HPDE6-E6E7 (cell line): ENCODE measurements around the gene PIANP.
"Not testable (repeated sequence)": the region's sequence is repeated elsewhere in the genome, so short reads cannot be mapped to it uniquely, and the experiment has no call there.

Experiments
- DNase-seq: peaks from one replicate; pipeline ENCODE4 v3.0.0; 2011; ENCODE audit warnings: missing footprints; ENCODE audit errors: extremely low spot score

Gene PIANP, protein sequence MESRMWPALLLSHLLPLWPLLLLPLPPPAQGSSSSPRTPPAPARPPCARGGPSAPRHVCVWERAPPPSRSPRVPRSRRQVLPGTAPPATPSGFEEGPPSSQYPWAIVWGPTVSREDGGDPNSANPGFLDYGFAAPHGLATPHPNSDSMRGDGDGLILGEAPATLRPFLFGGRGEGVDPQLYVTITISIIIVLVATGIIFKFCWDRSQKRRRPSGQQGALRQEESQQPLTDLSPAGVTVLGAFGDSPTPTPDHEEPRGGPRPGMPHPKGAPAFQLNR

DNA sequence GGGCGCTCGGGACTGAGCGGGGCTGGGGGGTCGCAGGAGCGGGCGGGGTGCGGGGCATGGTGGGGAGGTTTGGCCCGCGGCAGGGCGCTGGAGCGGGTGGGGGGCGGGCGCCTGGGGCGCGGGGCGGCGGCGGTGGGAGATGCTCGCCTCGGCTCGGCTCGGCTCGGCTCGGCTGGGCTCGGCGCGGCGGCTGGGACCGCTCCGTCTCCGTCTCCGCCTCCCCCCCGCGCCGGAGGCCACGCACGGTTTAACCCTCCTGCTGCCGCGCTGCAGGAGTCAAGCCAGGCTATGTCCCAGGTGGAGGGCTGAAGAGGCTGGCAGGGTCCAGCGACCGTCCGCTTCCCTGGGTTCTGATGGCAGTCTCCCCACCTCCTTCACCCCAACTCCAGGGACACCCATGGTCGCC is at the start of gene PIANP:
TSS of gene PIANP (minus strand) at position 170 of the 406 bp plus-strand sequence. CDS start 2,754 bp downstream, outside the sequence.
- DNase-seq, result no peak

DNA sequence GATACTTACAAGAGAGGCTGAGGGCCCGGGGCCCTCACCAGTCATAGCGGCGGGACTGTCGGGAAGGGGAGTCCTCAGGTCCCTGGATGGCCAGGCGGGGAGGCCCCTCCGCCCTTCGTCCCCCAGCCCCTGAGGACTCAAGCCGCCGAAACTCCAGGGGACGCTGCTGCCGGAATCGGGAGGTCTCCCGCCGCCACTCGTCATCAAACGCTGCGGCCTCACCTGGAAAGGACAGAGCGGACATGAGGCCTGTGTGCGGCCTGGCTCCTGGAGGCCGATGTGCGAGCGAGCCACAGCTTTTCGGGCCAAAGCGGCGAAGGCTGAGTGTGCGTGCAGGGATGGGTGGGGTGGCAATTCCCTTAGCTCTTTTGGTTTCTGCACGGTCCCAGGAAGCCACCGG is 48.1 kb upstream of the PIANP start:
- DNase-seq, result no peak

DNA sequence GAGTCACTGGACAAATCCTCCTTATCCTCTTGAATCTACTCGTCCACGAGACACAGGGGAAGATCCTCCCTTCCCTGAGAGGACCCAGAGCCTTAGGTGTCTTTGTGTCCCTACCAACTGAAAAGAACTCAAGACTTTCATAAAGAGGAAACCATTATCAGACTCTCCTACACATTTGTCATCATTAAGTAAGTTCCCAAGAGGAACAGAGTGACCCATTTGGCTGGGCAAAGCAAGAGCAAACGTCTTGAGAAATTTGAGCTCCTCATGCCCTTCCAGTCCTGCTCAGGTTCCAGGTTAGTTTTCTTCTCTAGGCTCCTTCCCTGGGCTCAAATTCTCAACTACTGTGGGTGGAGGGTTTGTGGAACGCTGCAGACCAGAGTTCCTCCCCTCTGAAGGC is 46.6 kb upstream of the PIANP start:
- DNase-seq, result no peak

DNA sequence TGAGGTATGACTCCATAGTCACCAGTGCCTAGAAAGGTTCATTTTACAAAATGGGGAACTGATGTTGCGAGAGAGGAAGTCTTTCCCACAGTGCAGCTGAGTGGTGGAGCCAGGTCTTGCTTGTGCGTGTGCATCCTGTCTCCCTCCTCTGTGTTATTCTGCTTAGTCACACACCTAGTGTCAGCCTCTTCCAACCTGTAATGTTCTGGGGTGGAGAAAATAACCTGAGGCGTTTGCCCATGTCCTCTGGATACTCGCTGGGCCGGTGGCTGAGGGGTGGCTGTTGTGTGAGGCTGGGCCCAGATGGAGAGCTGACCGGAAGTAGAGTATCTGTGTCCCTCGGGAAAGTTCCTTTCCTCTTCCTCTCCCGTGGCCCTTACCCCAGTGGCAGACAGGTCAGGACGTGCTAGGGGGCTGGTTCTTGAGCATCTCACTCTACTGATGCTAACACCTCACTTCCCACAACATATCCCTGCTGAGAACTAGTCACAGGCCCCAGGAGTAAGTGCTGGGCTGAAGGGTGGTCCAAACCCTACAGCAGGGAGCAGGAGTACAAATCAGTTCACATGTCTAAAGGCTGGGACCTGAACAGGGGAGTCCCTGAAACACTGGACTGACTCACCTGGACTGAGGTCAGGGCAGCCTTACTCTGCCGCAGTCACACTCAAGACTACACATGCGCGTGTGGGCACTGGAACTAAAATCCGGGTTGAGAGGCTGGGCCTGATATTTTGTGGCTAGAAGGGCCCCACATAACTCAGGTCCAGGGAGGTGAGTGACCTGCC is 45.3 kb upstream of the PIANP start:
- peak; percentile 58 for DNase-seq

DNA sequence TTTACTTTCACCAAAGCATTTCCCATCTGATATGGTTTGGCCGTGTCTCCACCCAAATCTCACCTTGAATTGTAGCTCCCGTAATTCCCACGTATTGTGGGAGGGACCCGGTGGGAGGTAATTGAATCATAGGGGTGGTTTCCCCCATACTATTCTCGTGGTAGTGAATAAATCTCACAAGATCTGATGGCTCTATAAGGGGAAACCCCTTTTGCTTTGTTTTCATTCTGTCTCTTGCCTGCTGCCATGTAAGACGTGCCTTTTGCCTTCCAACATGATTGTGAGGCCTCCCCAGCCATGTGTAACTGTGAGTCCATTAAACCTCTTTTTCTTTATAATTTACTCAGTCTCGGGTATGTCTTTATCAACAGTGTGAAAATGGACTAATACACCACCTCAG is 42.7 kb upstream of the PIANP start:
- not testable (repeated sequence) for DNase-seq

DNA sequence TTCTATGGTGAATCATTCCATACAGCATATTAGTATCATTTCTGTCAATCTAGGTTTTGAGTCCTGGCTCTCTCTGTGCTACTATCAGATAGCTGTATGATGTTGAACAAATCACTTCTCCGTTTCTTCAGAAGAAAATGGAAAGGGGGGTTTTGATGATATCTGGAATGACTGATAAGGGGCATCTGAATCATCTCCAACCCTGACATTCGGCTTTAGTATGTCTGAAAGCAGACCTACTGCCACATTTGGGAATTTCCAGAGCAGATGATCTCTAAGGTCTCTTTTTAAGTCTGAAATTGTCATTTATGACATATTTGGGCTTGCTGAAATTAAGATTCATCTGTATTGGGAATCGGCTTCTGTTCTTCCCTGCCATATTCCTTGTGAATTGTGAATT is 42.2 kb upstream of the PIANP start:
- no peak for DNase-seq

DNA sequence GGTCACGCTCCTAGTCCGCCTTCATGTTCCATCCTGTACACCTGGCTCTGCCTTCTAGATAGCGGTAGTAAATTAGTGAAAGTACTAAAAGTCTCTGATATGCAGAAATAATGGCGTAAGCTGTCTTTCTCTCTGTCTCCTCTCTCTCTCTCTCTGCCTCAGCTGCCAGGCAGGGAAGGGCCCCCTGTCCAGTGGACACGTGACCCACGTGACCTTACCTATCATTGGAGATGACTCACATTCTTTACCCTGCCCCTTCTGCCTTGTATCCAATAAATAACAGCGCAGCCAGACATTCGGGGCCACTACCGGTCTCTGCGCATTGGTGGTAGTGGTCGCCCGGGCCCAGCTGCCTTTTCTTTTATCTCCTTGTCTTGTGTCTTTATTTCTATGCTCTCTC is 41.5 kb upstream of the PIANP start:
- DNase-seq, result not testable (repeated sequence)

DNA sequence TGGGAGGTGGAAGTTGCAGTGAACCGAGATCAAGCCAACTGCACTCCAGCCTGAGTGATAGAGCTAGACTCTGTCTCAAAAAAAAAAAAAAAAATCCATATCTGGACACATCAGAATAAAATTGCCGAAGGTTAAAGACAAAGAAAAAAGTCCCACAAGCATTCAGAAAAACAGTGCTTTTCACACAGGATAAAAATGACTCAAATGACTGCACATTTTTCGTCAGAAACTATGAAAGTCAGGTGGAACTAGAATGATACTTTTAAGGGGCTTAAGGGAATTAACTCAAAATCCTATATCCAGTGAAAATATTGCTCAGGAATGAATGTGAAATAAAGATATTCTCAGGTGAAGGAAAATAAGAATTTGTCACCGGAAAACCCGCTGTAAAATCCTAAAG is 36.1 kb upstream of the PIANP start:
- no peak for DNase-seq

DNA sequence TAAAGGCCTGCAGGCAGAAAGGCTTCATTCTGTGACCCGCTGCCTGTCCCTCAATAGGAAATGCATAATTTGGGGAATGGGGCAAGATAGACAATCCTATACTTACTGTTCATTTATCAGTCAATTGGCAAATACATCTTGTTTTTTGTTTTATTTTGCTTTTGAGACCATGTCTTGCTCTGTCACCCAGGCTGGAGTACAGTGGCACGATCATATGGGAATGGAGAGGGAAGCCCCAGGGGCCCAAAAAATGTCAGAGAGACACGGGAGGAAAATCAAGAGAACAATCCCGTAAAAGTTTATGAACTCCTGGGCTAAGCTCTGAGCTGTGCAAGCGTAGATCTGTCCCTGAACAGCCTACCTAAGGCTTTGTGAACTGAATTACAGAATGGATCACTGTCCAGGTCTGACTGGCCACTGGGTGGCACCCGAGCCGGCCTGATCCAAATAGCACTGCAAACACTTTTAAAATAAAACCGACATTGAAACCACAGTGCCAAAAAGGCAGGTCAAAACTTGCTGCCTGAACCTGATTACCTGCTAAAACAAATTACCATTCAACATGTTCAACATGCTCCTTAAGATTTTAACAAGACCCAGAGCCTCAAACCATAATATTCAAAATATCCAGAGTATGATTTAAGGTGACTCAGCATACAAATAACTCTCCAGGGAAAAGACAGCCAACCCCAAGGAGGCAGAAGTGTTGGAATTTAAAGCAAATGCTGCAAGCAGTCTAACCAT is 35.0 kb upstream of the PIANP start:
- peak; percentile 78 for DNase-seq

DNA sequence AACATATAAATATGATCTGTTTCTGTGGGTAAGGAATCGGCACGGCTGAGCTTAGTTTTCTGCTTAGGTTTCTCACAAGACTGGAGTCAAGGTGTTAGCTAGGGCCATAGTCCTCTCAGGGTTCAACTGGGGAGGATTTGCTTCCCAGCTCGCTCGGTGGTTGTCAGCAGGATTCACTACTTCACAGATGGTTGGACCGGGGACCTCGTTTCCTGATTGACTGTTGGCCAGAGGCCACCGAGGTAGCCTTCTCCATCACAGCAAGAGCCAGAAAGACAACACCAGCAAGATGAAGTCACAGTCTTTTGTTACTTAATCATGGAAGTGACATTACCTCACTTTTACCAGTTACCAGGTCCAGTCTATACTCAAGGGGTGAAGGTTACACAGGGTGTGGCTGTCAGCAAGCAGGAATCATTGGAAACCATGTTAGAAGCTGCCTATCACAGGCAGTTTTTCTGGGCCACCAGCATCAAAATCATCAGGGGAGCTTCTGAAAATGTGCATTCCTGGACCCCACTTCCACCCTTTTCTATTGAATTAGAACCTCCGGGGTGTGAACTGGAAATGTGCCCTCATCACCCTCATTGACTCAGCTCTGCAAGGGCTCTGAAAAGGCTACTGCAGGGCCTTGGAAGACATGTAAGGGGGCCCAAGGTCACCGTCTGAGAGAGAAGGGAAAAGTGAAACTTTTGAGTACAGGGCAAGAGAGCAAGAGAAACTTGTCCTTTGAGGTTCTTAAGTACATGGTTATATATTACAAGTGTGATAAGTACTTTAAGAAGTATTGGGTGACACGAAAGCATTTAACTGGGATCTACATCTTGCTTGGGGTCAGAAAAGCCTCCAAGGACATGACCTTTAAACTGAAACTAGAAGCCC is 34.1 kb upstream of the PIANP start:
- no peak for DNase-seq

DNA sequence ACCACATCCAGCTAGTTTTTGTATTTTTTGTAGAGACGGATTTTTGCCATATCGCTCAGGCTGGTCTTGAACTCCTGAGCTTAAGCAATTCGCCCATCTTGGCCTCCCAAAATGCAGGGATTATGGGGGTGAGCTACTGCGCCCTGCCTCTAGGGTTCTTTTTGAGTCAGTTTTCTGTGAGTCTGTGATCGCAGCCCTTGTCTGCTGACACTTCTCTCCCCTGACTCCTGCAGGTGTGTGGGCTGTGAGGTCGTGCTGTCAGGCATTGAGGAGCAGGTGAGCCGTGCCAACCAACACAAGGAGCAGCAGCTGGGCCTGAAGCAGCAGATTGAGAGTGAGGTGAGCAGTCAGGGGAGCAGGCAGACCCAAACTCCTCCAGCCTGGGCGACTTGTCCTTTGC is 29.6 kb upstream of the PIANP start:
- no peak for DNase-seq

DNA sequence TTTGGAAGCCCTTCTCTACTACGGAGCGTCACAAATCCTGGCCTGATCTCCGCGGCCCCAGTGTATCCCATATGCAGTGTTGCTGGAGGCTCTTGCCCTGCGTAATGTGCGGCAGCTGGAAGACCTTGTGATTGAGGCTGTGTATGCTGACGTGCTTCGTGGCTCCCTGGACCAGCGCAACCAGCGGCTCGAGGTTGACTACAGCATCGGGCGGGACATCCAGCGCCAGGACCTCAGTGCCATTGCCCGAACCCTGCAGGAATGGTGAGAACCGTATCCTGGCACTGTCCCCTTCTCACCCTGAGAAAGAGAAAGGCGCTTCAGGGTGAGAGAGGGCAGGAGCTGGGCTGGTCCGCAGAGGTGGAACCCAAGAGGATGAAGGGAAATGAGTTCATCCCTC is 28.6 kb upstream of the PIANP start:
- no peak for DNase-seq

DNA sequence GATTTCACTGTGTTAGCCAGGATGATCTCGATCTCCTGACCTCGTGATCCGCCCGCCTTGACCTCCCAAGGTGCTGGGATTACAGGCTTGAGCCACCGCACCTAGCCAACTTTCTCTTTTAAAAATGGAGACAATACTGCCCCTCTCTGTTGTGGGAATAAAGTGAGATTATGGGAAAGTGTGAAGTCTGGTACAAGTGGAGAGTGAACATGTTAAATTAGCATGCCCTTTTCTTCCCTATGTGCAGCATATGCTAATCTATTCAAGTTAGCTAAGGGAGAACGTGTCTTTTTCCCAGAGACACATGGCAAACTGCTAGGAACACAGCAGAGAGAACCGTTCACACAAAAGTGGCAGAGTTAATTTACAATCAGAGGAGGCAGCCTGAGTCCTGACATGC is 24.7 kb upstream of the PIANP start:
- DNase-seq, result no peak

DNA sequence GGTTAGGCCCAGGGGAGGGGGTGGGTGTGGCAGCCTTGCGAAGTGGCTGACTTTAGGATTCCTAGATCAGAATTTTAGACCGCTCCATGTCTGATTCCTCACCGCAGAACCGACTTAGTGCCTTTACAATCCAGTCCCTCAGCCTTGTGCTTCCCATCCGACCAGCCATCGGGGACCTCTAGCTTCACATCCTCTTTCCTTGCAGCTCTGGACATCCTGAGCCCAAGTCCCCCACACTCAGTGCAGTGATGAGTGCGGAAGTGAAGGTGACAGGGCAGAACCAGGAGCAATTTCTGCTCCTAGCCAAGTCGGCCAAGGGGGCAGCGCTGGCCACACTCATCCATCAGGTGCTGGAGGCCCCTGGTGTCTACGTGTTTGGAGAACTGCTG is 23.8 kb upstream of the PIANP start:
- DNase-seq, result no peak

DNA sequence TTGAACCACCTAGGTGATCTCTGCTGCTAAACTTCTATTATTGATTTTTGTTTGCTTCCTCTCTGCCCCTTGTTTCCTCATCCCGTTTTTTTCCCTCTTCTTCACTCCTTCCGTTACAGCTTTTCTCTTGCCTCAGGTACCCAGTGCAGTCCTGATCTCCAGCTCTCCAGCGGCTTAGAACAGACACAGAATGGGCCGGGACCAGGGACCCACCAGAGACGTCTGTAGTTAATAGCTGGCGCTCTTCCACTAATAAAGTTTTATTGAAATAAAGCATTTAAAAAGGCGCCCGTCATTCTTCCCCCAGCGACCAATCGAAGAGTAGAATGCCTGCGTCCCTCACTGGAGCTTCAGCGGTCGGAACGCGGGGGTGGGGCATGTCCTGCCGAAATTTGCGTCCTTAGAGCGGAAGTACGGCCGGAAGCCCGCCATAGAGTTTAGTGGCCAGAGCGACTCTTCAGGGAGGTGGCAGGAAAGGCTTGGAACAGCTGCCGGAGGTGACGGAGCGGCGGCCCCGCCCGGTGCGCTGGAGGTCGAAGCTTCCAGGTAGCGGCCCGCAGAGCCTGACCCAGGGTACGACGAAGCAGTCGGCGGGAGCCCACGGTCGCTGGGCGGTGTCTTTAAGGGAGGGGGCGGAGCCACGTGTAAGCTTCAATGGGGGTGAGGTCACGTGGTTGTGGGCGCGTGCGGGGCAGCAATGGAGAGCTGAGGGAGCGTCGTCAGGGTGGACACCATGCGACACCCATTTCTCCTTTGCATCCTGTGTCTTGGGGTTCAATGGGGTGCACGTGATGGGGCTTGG is 23.2 kb upstream of the PIANP start, which contains the start of gene COPS7A:
TSS of gene COPS7A (plus strand) at position 440 of the 802 bp plus-strand sequence. CDS start 611 bp downstream, outside the sequence.
- peak; percentile 99 for DNase-seq

DNA sequence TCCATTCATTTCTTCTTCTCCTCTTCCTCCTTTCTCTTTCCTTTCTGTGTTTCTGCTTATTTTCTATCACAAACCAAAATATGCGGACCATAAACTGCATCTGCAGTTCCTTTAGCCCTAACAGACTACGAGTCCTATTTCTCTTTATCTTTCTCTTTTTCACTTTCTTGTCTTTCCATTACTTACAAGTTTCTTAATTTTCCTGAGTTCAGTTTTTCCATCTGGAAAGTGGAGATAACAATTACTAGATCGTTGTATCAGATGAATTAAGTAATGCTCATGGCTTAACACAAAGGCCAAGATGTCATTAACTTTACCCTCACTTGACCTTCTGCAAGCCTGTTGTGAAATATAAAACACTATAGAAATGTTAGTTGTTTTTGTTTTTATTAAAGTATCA is 22.2 kb upstream of the PIANP start:
- DNase-seq, result no peak

DNA sequence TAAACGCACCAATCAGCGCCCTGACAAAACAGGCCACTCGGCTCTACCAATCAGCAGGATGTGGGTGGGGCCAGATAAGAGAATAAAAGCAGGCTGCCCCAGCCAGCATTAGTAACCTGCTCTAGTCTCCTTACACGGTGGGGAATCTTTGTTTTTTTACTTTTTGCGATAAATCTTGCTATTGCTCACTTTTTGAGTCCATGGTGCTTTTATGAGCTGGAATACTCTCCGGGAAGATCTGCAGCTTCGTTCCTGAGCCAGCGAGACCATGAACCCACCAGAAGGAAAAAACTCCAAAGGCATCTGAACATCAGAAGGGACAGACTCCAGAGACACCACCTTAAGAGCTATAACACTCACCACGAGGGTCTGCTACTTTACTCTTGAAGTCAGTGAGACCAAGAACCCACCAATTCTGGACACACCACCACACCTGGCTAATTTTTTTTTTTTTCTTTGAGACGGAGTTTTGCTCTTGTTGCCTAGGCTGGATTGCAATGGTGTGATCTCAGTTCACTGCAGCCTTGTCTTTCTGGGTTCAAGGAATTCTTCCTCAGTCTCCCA is 16.3 kb upstream of the PIANP start:
- no peak for DNase-seq

DNA sequence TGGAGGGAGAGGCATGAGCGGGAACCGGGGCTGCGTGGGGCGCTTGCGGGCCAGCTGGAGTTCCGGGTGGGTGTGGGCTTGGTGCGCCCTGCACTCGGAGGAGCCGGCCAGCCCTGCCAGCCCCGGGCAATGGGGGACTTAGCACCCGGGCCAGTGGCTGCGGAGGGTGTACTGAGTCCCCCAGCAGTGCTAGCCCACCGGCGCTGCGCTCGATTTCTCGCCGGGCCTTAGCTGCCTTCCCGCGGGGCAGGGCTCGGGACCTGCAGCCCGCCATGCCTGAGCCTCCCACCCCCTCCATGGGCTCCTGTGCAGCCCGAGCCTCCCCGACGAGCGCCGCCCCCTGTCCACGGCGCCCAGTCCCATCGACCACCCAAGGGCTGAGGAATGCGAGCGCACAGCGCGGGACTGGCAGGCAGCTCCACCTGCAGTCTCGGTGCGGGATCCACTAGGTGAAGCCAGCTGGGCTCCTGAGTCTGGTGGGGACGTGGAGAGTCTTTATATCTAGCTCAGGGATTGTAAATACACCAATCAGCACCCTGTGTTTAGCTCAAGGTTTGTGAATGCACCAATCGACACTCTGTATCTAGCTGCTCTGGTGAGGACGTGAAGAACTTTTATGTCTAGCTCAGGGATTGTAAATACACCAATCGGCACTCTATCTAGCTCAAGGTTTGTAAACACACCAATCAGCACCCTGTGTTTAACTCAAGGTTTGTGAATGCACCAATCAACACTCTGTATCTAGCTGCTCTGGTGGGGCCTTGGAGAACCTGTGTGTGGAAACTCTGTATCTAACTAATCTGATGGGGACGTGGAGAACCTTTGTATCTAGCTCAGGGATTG is 15.6 kb upstream of the PIANP start:
- not testable (repeated sequence) for DNase-seq

DNA sequence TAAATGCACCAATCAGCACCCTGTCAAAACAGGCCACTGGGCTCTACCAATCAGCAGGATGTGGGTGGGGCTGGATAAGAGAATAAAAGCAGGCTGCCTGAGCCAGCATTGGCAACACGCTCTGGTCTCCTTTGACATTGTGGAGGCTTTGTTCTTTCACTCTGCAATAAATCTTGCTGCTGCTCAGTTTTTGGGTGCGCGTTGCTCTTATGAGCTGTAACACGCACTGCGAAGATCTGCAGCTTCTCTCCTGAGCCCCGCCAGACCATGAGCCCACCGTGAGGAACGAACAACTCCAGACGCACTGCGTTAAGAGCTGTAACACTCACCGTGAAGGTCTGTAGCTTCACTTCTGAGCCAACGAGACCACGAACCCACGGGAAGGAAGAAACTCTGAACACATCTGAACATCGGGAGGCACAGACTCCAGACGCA is 8.4 kb upstream of the PIANP start:
- no peak for DNase-seq
